DMS114 treated with DMSO at 0.1 percent for 48 hours (cell line): ENCODE data around the gene PAMR1.
"Not testable (repeated sequence)": the region's sequence is repeated elsewhere in the genome, so short reads cannot be mapped to it uniquely, and the experiment has no call there.

Experiments used
- DNase-seq: peaks from one replicate; lab custom pipeline; 2025; ENCODE audit not compliant: unreplicated experiment; lab: John Stamatoyannopoulos, UW

Gene PAMR1

DNA sequence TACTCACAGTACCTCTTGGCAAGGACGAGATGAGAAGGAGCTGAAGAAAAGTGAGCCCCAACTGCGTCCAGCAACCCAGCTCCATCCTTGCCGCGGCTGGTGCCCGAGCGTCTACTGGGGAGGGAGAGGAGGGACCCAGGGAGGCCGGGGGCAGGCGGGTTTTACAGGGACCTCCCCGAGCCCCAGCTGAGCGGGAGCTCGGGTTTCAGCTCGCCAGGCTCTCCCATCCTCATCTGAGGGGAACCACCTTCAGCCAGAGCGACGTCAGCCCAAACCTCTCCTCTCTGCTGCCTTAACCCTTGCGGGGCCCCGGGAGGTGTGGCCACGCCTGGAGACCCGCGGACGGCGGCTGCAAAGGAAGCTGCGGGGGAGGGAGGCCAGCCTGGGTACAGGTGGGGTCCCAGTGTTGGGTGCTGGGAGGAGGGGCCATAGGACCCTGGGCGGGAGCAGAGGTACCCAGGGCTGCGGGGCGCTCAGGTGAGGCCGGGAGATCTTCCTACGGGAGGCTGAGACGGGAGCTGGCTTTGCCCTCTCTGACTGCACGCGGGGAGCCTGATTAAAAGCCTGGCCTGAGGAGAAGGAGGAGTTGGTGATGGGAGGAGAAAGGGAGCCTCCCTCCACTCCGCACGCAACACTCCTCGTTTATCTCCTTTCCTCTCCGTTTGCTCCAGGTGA, at the start of gene PAMR1:
Gene PAMR1, minus strand, starts transcription at position 116 of the 675 bp plus-strand sequence. Its CDS starts 31 bp downstream, at position 85.
- no peak for DNase-seq

DNA sequence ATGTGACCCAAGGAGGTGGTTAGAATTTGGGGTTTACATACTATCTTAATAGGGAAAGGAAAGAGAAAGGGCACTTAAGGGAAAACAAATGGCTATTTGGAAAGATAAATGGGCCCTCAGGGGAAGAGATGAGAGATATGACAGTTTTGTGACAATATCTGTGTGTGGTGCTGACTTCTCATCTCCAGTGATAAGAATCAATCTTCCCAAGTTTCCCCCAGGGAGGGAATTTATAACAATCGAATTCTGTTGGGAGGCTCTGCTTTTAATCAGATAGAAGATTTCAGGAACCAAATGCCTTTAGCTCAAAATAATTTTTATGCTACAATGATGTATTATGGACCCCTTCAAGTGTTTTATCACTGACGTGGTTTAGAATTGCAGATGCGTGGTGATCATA, 46.3 kb upstream of the PAMR1 start:
- DNase-seq: no peak

GRCh38 chr11:35567737-35568465, 42.5 kb upstream of the PAMR1 start:
- DNase-seq: no peak

DNA sequence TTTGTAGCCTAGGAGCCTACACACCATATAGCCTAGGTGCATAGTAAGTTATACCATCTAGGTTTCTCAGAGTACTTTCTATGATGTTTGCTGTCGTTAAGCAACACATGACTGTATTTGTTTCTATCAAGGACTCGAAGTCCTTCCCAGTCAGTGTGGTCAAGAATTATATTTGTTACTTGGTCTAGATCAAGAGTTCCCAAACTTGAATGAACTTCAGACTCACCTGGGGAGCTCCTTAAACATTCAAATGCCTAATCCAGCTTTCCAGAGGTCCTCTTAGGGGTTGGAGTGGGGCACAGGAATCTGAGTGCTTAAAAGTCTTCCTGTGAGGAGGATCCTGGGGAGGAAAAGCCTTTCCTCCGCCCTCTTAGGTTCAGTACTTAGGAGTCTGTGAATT, 41.5 kb upstream of the PAMR1 start:
- no peak for DNase-seq

GRCh38 chr11:35566181-35566580, 40.8 kb upstream of the PAMR1 start:
- DNase-seq: no peak

DNA sequence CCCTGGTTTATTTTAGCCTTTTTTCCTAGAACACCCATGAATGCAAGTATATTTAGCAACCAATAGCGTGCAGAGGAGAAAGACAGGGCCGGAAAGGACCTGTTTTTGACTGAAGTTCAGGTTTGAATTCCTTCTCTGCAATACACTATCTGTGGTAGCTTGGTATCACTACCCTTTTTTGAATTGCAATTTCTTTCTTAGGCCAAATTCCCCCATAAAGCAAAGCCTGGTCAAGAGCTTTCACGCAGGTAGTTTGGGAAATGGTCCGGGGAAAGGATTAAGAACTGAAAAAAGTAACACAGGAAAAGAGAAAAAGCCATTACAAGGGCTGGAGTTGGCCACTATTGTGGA, 38.8 kb upstream of the PAMR1 start:
- no peak for DNase-seq

DNA sequence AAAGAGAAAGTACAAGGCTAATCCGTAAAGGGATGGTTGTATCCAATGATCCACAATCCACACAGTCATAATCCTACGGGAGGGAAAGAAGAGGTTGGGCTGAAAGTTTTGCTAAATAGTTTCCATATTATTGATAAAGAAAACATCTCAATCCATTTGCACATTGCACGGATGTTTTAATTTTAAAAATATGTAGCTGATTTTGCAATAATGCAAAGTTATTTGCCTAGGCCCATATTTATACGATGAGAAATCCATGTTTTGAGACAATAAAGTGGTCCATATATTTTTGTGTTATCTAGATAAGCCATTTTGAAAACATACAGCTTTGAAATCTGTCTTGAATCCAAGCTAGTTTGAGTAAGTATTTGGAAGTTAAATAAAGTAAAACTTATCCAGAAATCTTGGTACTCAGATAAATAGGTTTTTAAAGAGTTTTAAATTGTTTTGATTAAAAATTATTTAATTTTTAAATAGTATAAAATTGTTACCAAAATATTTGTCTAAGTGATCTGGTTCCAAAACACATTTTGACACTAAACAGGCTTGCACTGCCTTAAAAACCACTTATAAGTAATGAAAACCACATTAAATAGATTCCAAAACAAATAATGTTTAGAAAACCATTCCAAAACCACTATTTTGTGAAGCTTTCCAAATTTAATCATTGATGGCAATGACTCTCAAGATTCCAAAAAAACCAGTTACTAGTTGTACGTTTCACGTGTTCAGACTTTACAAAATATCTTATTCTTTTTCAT, 38.2 kb upstream of the PAMR1 start:
- no peak for DNase-seq

DNA sequence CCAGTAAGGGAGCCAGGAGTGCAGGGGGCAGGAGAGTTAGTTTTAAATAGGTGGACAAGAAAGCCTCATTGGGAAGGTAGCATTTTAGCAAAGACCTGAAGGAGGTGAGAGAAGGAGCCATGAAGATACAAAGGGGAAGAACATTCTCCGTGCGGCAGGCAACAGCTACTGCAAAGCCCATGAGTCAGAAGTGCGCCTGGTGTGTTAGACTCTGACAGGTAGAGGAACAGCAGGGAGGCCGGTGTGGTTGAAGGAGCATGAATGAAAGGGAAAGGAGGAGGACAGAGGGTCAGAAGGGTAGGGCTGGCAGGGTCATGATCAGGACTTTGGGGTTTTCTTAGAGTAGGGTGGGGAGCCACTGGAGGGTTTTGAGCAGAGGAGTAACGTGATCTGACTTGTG, 34.5 kb upstream of the PAMR1 start:
- no peak for DNase-seq

DNA sequence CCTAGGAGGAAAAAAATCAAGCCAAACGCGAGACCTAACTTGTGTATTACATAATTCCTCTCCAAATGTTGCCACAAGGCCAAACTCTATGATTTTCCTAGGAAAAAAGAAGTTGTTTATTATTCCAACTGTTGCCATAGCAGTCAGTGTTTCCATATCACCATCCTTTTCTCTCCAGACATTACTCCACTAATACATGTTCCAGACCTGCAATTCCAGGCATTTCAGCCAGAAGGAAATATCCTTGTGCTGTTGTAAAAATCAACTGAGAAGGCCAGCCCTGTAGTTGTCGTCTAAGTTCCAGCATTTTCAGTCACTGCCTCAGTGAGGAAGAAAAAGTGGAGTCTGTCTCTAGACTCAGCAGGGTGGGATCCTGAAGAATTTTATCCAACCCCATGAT, 33.1 kb upstream of the PAMR1 start:
- DNase-seq: no peak

GRCh38 chr11:35555488-35555887, 30.1 kb upstream of the PAMR1 start:
- no peak for DNase-seq

- no peak for DNase-seq
These were observed 29.3 kb upstream of the PAMR1 start for GRCh38 chr11:35554491-35555437.

GRCh38 chr11:35553831-35554230, 28.4 kb upstream of the PAMR1 start:
- DNase-seq: no peak

DNA sequence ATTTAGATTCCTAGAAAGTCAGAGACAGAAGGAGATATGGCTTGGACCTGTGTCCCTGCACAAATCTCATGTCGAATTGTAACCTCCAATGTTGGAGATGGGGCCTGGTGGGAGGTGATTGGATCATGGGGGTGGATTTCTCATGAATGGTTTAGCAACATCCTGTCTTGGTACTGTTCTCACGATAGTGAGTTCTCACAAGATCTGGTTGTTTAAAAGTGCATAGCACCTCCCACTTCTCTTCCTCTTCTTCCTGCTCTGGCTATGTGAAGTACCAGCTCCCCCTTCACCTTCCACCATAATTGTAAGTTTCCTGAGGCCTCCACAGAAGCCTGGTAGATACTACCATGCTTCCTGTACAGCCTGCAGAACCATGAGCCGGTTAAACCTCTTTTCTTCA, 27.6 kb upstream of the PAMR1 start:
- DNase-seq: no peak

DNA sequence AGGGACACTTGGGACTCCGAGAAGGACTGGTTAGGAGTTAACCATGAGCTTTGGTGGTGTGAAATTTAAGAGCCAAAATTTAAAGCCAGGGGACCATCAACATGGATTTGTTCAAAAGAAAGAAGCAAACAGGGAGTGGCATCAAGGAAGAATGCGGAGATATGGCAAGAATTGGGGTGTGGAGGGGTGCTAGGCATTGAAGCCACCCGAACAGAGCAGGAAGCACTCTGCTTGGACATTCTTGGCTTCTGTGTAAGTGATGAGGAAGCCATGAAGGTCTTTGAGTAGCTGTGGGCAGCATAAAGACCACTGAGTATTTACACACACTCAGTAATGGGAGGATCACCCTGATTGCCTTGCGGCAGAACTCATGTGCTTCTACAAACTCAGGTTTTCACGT, 27.2 kb upstream of the PAMR1 start:
- no peak for DNase-seq

- DNase-seq: no peak
These were observed 25.1 kb upstream of the PAMR1 start for GRCh38 chr11:35550374-35551036.

DNA sequence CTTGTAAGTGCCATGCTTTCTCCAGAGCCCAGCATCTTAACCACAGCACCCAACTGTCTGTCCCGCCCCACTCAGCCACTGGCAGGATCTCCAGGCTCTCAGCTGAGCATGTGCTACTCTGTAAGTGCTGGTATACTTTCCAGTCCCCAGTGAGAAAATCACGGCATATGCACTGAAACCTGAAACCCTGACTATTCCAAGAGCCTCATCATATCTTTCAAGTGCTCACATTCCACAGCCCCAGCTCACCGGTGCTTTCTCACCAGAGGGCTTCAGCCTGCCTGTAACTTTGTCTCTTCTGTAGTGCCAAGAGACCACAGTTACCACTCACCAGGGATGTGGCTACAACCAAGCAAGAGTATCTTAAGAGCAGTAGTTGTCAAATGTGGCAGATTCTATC, 24.4 kb upstream of the PAMR1 start:
- DNase-seq: no peak

GRCh38 chr11:35548925-35549561, 23.6 kb upstream of the PAMR1 start:
- no peak for DNase-seq

DNA sequence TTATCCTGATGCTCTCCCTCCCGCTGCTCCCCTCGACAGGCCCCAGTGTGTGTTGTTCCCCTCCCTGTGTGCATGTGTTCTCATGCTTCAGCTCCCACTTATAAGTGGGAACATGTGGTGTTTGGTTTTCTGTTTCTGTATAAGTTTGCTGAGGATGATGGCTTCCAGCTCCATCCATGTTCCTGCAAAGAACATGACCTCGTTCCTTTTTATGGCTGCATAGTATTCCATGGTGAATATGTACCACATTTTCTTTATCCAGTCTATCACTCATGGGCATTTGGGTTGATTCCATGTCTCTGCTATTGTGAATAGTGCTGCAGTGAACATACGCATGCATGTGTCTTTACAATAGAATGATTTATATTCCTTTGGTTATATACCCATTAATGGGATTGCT, 22.6 kb upstream of the PAMR1 start:
- not testable (repeated sequence) for DNase-seq

DNA sequence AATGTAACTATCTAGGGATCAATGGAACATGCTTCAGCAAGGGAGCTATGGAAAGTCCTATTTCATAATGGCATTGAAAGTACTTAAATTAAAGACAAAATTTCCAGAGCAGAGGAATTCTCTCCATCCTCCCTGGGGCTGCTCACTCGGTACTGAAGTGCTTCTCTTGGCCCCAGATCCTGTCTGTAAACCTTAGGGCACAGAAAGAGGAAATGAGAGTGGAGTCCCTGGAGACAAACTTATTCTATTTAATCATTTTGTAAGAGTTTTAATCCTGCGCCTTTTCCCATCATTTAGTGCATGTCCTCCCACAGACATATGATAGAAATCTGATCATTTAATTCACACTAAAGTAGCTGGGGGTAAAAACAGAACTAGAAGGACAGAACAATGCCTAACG, 20.9 kb upstream of the PAMR1 start:
- DNase-seq: no peak

- DNase-seq: no peak
These were observed 20.1 kb upstream of the PAMR1 start for GRCh38 chr11:35545391-35546003.
